CD14-positive monocyte (primary cell): ENCODE results near the gene SDK1. TPM values are rescaled to one million over a fixed set of nuclear protein-coding genes. Genes with fewer than 3 reads are reported as not detected.

Experiments
- DNase-seq, 3 donors: peaks; one replicate each; pipeline ENCODE4 v3.0.0-alpha.2; 2011 to 2022
- H2AFZ ChIP-seq: 2 replicates; pipeline ENCODE4 v1.6.0; 2012; ENCODE audit warnings: mild to moderate bottlenecking, low read depth, low read length, inconsistent platforms; ENCODE audit not compliant: insufficient read depth, poor library complexity, severe bottlenecking
- H3K27ac ChIP-seq, 2 donors: 1 replicate in 1 of 2; 2 replicates in 1 of 2; pipeline ENCODE4 v1.5.1; 2012 to 2013; ENCODE audit warnings: low read length in 2 of 2, control low read depth in 1 of 2, inconsistent platforms in 1 of 2, low read depth in 1 of 2, mild to moderate bottlenecking in 1 of 2
- H3K27me3 ChIP-seq, 2 donors: one replicate each; pipeline versions ENCODE4 v1.6.0 to v1.6.1; 2011 to 2013; ENCODE audit warnings: low read length in 2 of 2; ENCODE audit not compliant: control insufficient read depth in 2 of 2, insufficient read depth in 2 of 2
- H3K36me3 ChIP-seq, 2 donors: replicated peaks in 1 of 2; 1 replicate in 1 of 2; 2 replicates in 1 of 2; pipeline versions ENCODE4 v1.5.1 to v1.6.1; 2012 to 2013; ENCODE audit warnings: low read length in 2 of 2, control low read depth in 1 of 2, inconsistent platforms in 1 of 2, mild to moderate bottlenecking in 1 of 2; ENCODE audit not compliant: insufficient read depth in 2 of 2, control insufficient read depth in 1 of 2
- H3K4me1 ChIP-seq, 2 donors: 1 replicate in 1 of 2; 2 replicates in 1 of 2; pipeline versions ENCODE4 v1.5.1 to v1.6.1; 2012 to 2013; ENCODE audit warnings: low read length in 2 of 2, control low read depth in 1 of 2, inconsistent platforms in 1 of 2, mild to moderate bottlenecking in 1 of 2, moderate library complexity in 1 of 2; ENCODE audit not compliant: insufficient read depth in 2 of 2, control insufficient read depth in 1 of 2
- H3K4me2 ChIP-seq: replicated peaks from 2 replicates; pipeline ENCODE3; 2012; ENCODE audit warnings: low read length, moderate library complexity, mild to moderate bottlenecking; ENCODE audit not compliant: poor library complexity, severe bottlenecking; ENCODE audit errors: extremely low read depth
- H3K4me3 ChIP-seq, 3 experiments: fragments of 200-600 bp in 1 of 3; sonication (generic) in 1 of 3; replicated peaks in 1 of 3; 1 replicate in 2 of 3; 2 replicates in 1 of 3; pipeline ENCODE4 v1.5.1; 2011 to 2013; ENCODE audit warnings: low read length in 3 of 3, mild to moderate bottlenecking in 3 of 3, control low read depth in 2 of 3, low read depth in 2 of 3, inconsistent platforms in 1 of 3, moderate library complexity in 1 of 3
- H3K79me2 ChIP-seq: 2 replicates; pipeline ENCODE4 v1.6.0; 2012; ENCODE audit warnings: mild to moderate bottlenecking, control low read depth, inconsistent platforms, low read length, moderate library complexity; ENCODE audit not compliant: insufficient read depth
- H3K9ac ChIP-seq: 2 replicates; pipeline ENCODE4 v1.6.0; 2017; ENCODE audit warnings: low read length, mild to moderate bottlenecking; ENCODE audit not compliant: insufficient read depth, poor library complexity, severe bottlenecking
- H3K9me3 ChIP-seq, 2 donors: replicated peaks in 1 of 2; 1 replicate in 1 of 2; 2 replicates in 1 of 2; pipeline versions ENCODE4 v1.5.1 to v1.6.1; 2012 to 2013; ENCODE audit warnings: low read length in 2 of 2, control low read depth in 1 of 2; ENCODE audit not compliant: control insufficient read depth in 1 of 2, insufficient read depth in 1 of 2
- H4K20me1 ChIP-seq: 2 replicates; pipeline ENCODE4 v1.6.0; 2012; ENCODE audit warnings: mild to moderate bottlenecking, low read length, control low read depth, moderate library complexity; ENCODE audit not compliant: insufficient read depth
- H3K27ac Mint-ChIP-seq, 7 donors: one replicate each; pipeline ENCODE4 v1.8.0; 2020; ENCODE audit warnings: mild to moderate bottlenecking in 7 of 7, mixed read lengths in 7 of 7, moderate library complexity in 6 of 7, inconsistent platforms in 2 of 7
- H3K27me3 Mint-ChIP-seq, 3 donors: one replicate each; pipeline ENCODE4 v1.8.0; 2021 to 2022; ENCODE audit warnings: low read depth in 3 of 3, mild to moderate bottlenecking in 3 of 3, mixed read lengths in 3 of 3, moderate library complexity in 3 of 3, inconsistent platforms in 1 of 3
- H3K36me3 Mint-ChIP-seq, 2 donors: one replicate each; pipeline ENCODE4 v1.8.0; 2020; ENCODE audit warnings: mixed read lengths in 2 of 2, inconsistent platforms in 1 of 2, mild to moderate bottlenecking in 1 of 2
- H3K4me1 Mint-ChIP-seq: one replicate; pipeline ENCODE4 v1.8.0; 2020; ENCODE audit warnings: mild to moderate bottlenecking, mixed read lengths
- H3K4me3 Mint-ChIP-seq, 2 donors: one replicate each; pipeline ENCODE4 v1.8.0; 2020; ENCODE audit warnings: mild to moderate bottlenecking in 2 of 2, mixed read lengths in 2 of 2, moderate library complexity in 1 of 2
- H3K9me3 Mint-ChIP-seq, 7 donors: one replicate each; pipeline ENCODE4 v1.8.0; 2020 to 2022; ENCODE audit warnings: mixed read lengths in 7 of 7, mild to moderate bottlenecking in 6 of 7, moderate library complexity in 6 of 7, inconsistent platforms in 2 of 7
- CTCF ChIP-seq: fragments of 200-600 bp; IDR thresholded peaks from one replicate; pipeline ENCODE4 v1.8.0; 2022; ENCODE audit warnings: antibody characterized with exemption, mild to moderate bottlenecking
- whole genome bisulfite sequencing: methylation state at CpG from one replicate; pipeline ENCODE4 v1.1.5; 2013; ENCODE audit warnings: missing lambda C conversion rate; ENCODE audit not compliant: insufficient coverage; 5-methylcytosine and 5-hydroxymethylcytosine counted together
- intact Hi-C, 2 donors: fragments of 100-400 bp; cut with micrococcal nuclease; formaldehyde crosslinking; loops; one replicate each; pipeline versions ENCODE4 v1.15.0 to v1.15.1; 2023
- polyA plus RNA-seq, 3 donors: library from polyadenylated mRNA; depleted of rRNA in 1 of 3; unstranded in 2 of 3; stranded (reverse) in 1 of 3; fragments of 300-500 nt in 2 of 3; fragments of >200 nt in 1 of 3; fragmentation: Illumina TruSeq in 2 of 3; gene quantifications; 1 replicate in 2 of 3; 2 replicates in 1 of 3; pipeline ENCODE4 v1.2.3, GENCODE V29; 2012 to 2021

SDK1 gene
- polyA plus RNA-seq, 3 donors: 0.01 TPM; not detected in 2

- no peaks in the 10 kb centered on the region for H3K4me1 ChIP-seq
- H3K27ac ChIP-seq: no peak overlapping the region
- H3K4me1 Mint-ChIP-seq: no peaks in the 10 kb centered on the region
- peaks cover 19 to 33% of the 10 kb centered on the region in 2 donors for H3K9me3 ChIP-seq
- 81% methylated on average over 3 of the region's 3 CpGs for WGBS
- no peak overlapping the region for H3K27ac Mint-ChIP-seq
- DNase-seq: no peak
- no peaks in the 10 kb centered on the region for H3K36me3 ChIP-seq
- peaks cover 0 to 7% (median 3%) of the 10 kb centered on the region in 3 donors for H3K27me3 Mint-ChIP-seq
- intact Hi-C loops: no loop called here
- peaks cover 15 to 48% (median 32%) of the 10 kb centered on the region in 7 donors for H3K9me3 Mint-ChIP-seq
- no peaks in the 10 kb centered on the region for H3K36me3 Mint-ChIP-seq
- H4K20me1 ChIP-seq: no peaks in the 10 kb centered on the region
- H3K9ac ChIP-seq: no peak overlapping the region
- H3K4me3 ChIP-seq: no peak overlapping the region
- H3K79me2 ChIP-seq: no peaks in the 10 kb centered on the region
- H3K4me3 Mint-ChIP-seq: no peak overlapping the region
- no peaks in the 10 kb centered on the region for H3K27me3 ChIP-seq
- no peak overlapping the region for H2AFZ ChIP-seq
- TF ChIP-seq CTCF: no peak
- no peak overlapping the region for H3K4me2 ChIP-seq
These were observed 973.2 kb downstream of the SDK1 start for GRCh38 chr7:4274286-4274685.

GRCh38 chr7:4277936-4278335, 976.9 kb downstream of the SDK1 start:
- no peaks in the 10 kb centered on the region for H3K27me3 ChIP-seq
- no peaks in the 10 kb centered on the region for H3K36me3 ChIP-seq
- no peaks in the 10 kb centered on the region for H3K4me1 ChIP-seq
- no peaks in the 10 kb centered on the region for H4K20me1 ChIP-seq
- H3K4me3 ChIP-seq: no peak overlapping the region
- TF ChIP-seq CTCF: no peak
- H3K9ac ChIP-seq: no peak overlapping the region
- no peaks in the 10 kb centered on the region for H3K4me1 Mint-ChIP-seq
- peaks cover 0 to 4% (median 3%) of the 10 kb centered on the region in 3 donors for H3K27me3 Mint-ChIP-seq
- H3K9me3 Mint-ChIP-seq: peaks cover 13 to 52% (median 31%) of the 10 kb centered on the region in 7 donors
- H3K27ac ChIP-seq: no peak overlapping the region
- H3K36me3 Mint-ChIP-seq: no peaks in the 10 kb centered on the region
- DNase-seq: no peak
- WGBS: 97% methylated on average over 3 of the region's 4 CpGs
- intact Hi-C loops: no loop called here
- no peak overlapping the region for H3K27ac Mint-ChIP-seq
- H3K4me2 ChIP-seq: no peak overlapping the region
- H2AFZ ChIP-seq: no peak overlapping the region
- peaks cover 15 to 27% of the 10 kb centered on the region in 2 donors for H3K9me3 ChIP-seq
- no peak overlapping the region for H3K4me3 Mint-ChIP-seq
- H3K79me2 ChIP-seq: no peaks in the 10 kb centered on the region
